ENCODE results near the gene AURKAIP1. TPM values are rescaled to one million over a fixed set of nuclear protein-coding genes. Genes with fewer than 3 reads are reported as not detected.
A peak's percentile ranks its signal among the peaks of the same experiment; 100 is the strongest.

AURKAIP1 gene
- 100 to 1,000 TPM in 1 of 2 experiments, 10 to 100 TPM in 1; 89.5 to 117 TPM for total RNA-seq

DNA sequence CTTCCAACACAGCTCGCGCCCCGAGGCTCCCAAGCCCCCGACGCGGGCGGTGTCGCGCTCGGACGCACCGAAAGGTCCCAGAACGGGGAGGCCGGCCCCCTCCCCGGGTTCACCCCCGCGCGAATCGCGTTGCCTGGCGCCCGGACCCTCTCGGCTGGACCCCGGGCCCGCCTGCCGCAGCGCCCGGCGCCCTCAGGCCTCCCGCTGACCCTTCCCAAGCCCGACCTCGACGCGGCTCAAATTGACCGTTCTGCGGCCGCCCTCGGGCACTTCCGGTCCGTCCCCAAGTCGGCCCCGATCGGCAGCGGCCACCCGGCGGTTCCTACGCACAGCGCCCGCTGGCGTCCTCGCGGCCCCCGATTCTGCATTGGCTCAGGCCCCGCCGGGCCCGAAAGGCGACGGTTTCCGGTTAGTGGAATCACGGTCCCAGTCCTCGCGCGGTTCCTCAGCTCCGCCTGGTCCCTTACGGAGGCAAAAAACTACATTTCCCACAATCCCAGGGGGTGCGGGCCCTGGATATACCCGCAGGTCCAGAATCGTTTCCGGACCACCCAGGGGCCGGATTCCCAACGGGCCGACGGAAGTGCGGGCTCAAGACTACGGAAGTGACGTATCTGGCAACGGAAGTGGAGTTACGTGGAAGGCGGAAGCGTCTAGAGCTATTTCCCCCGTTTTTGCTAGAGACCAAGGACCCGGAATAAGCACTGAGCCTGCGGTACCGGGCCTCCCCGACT, at the start of gene AURKAIP1:
AURKAIP1 (minus strand) TSS at position 279 of the 734 bp plus-strand sequence. CDS start 451 bp downstream, outside the sequence.
- no peaks in the 10 kb centered on the region for H3K9me3 Mint-ChIP-seq (ENCODE audit: low read depth)
- peak within 1 kb of the TSS; percentile 87 for H3K4me3 Mint-ChIP-seq
- intact Hi-C loops (cut with DNase I, micrococcal nuclease) = loop anchor here (1.0 to 2.0 kb wide), 16 partner anchors 24 to 342 kb away; partner anchors contain the start of genes CPTP (in 2 of the 2), INTS11 (in 2 of the 2), MRPL20 (in 2 of the 2) and PUSL1 (in 2 of the 2)
- ChIA-PET POLR2A (interaction anchor here (0.5 to 1.3 kb wide), 9 partner anchors 14 to 195 kb away, joined by 3 to 12 read pairs (median 4); partner anchors contain the start of genes CCNL2 and MRPL20), CTCF (interaction anchor here (0.5 to 2.2 kb wide), 9 partner anchors 15 to 159 kb away, joined by 3 to 9 read pairs (median 3); partner anchors contain the start of gene CCNL2)
- no peaks in the 10 kb centered on the region for H3K27me3 Mint-ChIP-seq
- peak; percentile 98 for DNase-seq
- H3K4me1 Mint-ChIP-seq = peaks cover 26% of the 10 kb centered on the region
- peak; percentile 97 for ATAC-seq
- peaks cover 9% of the 10 kb centered on the region for H3K36me3 Mint-ChIP-seq (ENCODE audit: low read depth)
- H3K27ac Mint-ChIP-seq = peak within 1 kb of the TSS; percentile 91

DNA sequence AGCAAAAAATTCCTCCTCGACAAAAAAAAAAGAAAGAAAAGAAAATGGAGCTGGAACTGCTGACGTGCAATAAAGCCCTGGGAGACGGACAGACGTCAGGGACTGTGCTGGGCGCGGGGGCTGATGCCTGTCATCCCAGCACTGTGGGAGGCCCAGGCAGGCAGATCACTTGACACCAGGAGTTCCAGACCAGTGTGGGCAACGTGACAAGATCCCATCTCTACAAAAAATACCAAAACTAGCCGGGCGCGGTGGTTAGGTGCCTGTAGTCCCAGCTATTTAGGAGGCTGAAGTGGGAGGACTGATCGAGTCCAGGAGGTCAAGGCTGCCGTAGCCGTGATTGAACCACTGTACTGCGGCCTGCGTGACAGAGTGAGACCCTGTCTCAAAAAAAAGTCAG, 49.7 kb upstream of the AURKAIP1 start:
- ATAC-seq = no peak
- Mint-ChIP-seq H3K4me1 (peaks cover 4% of the 10 kb centered on the region), H3K36me3 (ENCODE audit: low read depth) (no peaks in the 10 kb centered on the region), H3K4me3 (no peak overlapping the region), H3K9me3 (ENCODE audit: low read depth) (no peaks in the 10 kb centered on the region), H3K27me3 (peaks cover 22% of the 10 kb centered on the region), H3K27ac (no peak overlapping the region)
- ChIA-PET CTCF (no interaction called here), POLR2A (interaction anchor here (0.9 kb wide), 1 partner anchor 14 kb away, joined by 3 read pairs; no protein-coding TSS in a partner anchor)
- intact Hi-C loops (cut with DNase I, micrococcal nuclease) = no loop called here
- DNase-seq = no peak

DNA sequence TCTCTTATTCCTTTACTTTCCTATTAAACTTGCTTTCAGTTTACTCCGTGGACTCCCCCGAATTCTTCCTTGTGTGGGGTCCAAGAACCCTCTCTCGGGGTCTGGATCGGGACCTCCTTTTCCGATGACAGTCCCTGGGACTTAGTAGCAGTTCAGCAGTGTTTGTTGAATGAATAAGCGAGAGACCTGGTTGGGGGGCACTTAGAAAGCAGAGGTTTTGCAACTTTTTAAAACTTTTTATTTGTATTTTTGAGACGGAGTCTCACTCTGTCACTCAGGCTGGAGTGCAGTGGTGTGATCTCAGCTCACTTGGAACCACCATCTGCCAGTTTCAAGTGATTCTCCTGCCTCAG, 48.2 kb upstream of the AURKAIP1 start:
- H3K4me1 Mint-ChIP-seq = peaks cover 2% of the 10 kb centered on the region
- no peak overlapping the region for H3K27ac Mint-ChIP-seq
- DNase-seq (no peak), ATAC-seq (no peak)
- peaks cover 15% of the 10 kb centered on the region for H3K27me3 Mint-ChIP-seq
- POLR2A ChIA-PET = no interaction called here
- no peaks in the 10 kb centered on the region for H3K36me3 Mint-ChIP-seq (ENCODE audit: low read depth)
- CTCF ChIA-PET = interaction anchor here (0.6 kb wide), 2 partner anchors 10 to 178 kb away, joined by 3 read pairs; no protein-coding TSS in a partner anchor
- H3K4me3 Mint-ChIP-seq = no peak overlapping the region
- intact Hi-C loops (cut with DNase I, micrococcal nuclease) = no loop called here
- no peaks in the 10 kb centered on the region for H3K9me3 Mint-ChIP-seq (ENCODE audit: low read depth)

DNA sequence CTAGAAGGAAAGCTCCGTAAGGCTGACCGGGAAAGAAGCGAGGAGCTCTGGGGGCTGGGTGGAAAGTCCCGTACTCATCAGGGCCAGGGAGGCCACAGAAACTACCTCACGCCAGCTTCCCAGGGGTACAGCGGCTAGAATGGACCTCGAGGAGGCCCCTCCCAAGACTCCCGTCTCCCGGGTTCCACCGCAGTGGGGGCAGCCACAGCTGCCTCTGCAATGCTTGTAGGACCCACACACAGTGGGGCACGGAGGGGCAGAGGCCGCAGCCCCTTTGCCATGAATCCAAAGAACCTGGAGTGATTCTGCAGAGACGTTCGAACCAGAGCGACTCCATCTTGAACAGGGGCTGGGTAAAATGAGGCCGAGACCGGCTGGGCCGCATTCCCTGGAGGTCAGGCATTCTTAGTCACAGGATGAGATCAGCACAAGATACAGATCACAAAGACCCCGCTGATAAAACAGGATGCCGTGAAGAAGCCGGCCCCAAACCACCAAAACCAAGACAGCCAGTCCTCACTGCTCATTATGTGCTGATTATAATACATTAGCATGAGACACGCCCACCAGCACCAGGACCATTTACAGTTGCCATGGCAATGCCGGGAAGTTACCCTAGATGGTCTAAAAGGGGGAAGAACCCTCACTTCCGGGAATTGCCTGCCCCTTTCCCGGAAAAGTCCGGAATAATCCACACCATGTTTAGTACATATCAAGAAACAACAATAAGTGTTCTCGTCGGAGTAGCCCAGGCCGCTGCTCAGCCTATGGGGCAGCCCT, 47.6 kb upstream of the AURKAIP1 start:
- Mint-ChIP-seq H3K4me3 (no peak overlapping the region), H3K36me3 (ENCODE audit: low read depth) (no peaks in the 10 kb centered on the region), H3K4me1 (peaks cover 6% of the 10 kb centered on the region), H3K27me3 (peaks cover 15% of the 10 kb centered on the region), H3K9me3 (ENCODE audit: low read depth) (no peaks in the 10 kb centered on the region), H3K27ac (no peak overlapping the region)
- DNase-seq (peak; percentile 16), ATAC-seq (no peak)
- ChIA-PET CTCF (interaction anchor here (0.6 kb wide), 2 partner anchors 11 to 177 kb away, joined by 3 read pairs; no protein-coding TSS in a partner anchor), POLR2A (no interaction called here)
- intact Hi-C loops (cut with DNase I, micrococcal nuclease) = no loop called here

DNA sequence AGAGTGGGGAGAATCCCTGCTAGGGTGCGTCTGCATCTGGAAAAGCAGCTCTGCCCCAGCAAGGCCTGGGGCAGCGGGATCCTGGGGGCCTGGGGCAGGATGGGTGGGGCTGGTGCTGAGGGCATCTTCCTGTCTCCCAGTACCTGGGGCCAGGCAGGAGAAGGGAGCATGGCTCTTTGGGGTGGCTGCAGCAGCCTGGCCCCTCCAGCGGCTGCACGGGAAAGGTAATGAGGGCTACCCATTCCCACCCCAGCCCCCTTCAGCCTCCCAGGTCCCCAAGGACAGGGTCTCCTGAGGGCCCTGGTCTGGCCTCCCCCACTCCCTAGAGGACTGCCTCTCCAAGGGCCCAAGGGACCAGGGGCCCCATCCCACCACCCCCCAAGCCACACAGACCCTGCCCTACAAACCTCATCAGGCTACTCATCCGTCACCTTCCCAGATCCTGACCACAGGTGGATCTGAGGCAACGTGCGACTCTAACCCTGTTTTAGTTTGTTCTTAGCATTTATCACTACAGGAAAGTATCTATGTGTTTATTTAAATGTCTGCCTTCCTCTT, 47.0 kb upstream of the AURKAIP1 start:
- intact Hi-C loops (cut with DNase I, micrococcal nuclease) = no loop called here

DNA sequence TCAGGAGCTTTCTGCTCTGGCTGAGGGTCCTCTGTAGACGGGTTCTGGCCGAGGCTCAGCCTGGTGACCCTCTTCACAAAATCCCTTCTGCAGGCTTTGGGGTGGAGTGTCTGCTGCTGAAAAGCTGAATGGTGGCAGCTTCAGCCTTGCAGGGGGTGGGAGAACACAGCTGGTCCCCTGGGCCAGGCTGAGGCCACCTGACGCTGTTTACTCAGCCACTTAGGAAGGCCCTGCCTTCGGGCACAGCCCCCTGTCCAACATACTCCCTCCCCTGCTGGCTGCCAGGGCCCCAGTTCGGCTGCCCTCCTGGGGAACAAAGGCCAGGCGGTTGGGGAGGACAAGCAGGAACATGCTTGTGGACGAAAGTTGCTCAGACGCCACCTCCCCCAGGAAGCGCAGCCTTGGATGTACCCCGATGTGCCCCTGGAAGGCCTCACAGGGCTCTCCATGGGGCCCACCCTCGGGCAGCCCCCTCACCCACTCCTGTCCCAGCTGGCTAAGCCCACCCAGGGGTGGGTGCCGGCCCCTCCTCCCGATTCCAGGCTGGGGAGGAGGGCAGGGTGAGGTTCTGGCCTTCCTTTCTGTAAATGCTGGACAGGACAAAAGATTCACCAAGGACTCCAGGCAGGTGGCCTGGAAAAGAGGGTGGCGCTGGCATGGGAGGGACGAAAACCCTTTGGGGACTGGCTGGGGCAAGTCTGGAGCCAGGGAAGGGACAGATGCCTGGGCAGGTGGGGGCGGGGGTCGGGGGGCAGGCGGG, 46.3 kb upstream of the AURKAIP1 start, which contains the start of gene ANKRD65:
ANKRD65 (minus strand) TSS at position 130 of the 760 bp plus-strand sequence. CDS start 271 bp downstream, outside the sequence.
- DNase-seq (no peak), ATAC-seq (no peak)
- Mint-ChIP-seq H3K4me1 (peaks cover 6% of the 10 kb centered on the region), H3K36me3 (ENCODE audit: low read depth) (no peaks in the 10 kb centered on the region), H3K9me3 (ENCODE audit: low read depth) (no peaks in the 10 kb centered on the region), H3K27ac (no peak within 1 kb of the TSS), H3K27me3 (peaks cover 14% of the 10 kb centered on the region), H3K4me3 (no peak within 1 kb of the TSS)
- ChIA-PET CTCF (no interaction called here), POLR2A (no interaction called here)
- intact Hi-C loops (cut with DNase I, micrococcal nuclease) = no loop called here

More for the DNA sequence above, 47.0 kb upstream of the AURKAIP1 start:
- Mint-ChIP-seq H3K36me3 (ENCODE audit: low read depth) (no peaks in the 10 kb centered on the region), H3K4me3 (no peak overlapping the region), H3K9me3 (ENCODE audit: low read depth) (no peaks in the 10 kb centered on the region), H3K4me1 (peaks cover 7% of the 10 kb centered on the region), H3K27me3 (peaks cover 15% of the 10 kb centered on the region), H3K27ac (no peak overlapping the region)
- ATAC-seq (no peak), DNase-seq (no peak)
- ChIA-PET POLR2A (no interaction called here), CTCF (no interaction called here)

DNA sequence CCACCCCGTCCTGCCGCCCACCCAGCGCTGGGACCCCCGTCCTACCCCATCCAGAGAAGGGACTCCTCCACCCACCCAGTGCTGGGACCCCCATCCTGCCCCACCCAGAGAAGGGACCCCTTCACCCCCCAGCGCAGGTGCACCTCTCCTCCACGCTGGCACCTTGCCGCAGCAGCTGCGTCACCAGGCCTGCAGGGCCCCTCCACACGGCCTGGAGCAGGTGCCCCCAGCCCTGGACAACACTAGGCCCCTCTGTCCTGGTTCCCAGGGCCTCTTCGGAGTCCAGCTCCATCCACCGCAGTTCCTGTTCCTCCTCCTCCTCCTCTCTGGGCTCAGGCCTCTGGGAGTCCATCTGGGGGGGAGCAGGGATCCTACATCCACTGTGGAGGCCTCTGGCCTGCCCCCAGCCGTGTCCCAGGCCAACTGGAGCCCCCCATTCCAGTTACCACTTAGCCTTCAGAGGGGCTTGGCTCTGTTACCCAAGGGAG, 45.7 kb upstream of the AURKAIP1 start:
- DNase-seq (no peak), ATAC-seq (no peak)
- Mint-ChIP-seq H3K9me3 (ENCODE audit: low read depth) (no peaks in the 10 kb centered on the region), H3K4me3 (no peak overlapping the region), H3K27me3 (peaks cover 10% of the 10 kb centered on the region), H3K4me1 (peaks cover 5% of the 10 kb centered on the region), H3K27ac (no peak overlapping the region), H3K36me3 (ENCODE audit: low read depth) (no peaks in the 10 kb centered on the region)
- ChIA-PET CTCF (no interaction called here), POLR2A (no interaction called here)
- intact Hi-C loops (cut with DNase I, micrococcal nuclease) = no loop called here

DNA sequence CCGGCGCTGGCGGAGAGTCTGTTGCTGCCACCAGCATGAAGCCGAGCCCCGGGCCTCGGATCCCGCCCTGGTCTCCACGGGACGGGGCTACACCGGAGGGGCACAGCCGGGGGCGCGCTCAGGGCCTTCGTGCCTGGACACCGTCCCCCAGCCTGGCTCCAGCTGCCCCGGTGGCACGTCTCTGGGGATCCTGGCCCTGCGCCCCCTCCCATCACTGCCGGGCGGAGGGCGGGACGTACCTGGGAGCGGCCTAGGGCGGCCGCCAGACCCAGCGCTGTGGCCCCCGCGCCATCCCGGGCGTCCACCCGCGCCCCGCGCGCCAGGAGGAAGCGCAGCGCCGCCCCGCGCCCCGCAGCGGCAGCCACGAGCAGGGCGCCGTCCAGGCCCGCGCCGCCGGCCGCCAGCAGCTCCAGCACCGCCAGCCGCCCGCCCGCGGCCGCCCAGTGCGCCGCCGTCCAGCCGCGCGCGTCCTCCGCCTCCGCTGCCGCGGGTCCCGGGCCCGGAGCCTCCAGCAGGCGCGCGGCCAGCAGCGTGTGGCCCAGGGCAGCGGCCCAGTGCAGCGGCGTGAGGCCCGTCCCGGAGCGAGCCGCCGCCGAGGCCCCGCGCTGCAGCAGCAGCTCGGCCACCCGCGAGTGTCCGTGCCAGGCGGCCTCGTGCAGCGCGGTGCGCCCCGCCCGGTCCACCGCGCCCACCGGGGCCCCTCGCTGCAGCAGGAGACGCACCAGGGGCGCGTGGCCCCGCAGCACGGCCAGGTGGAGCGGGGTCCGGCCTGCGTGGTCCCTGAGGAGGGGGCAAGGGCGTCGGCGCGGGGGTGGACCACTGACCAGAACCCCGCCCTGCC, 45.0 kb upstream of the AURKAIP1 start:
- ATAC-seq (peak; percentile 47), DNase-seq (peak; percentile 7)
- Mint-ChIP-seq H3K27ac (no peak overlapping the region), H3K4me3 (no peak overlapping the region), H3K27me3 (peaks cover 8% of the 10 kb centered on the region), H3K4me1 (peaks cover 5% of the 10 kb centered on the region), H3K9me3 (ENCODE audit: low read depth) (no peaks in the 10 kb centered on the region), H3K36me3 (ENCODE audit: low read depth) (no peaks in the 10 kb centered on the region)
- intact Hi-C loops (cut with DNase I, micrococcal nuclease) = no loop called here
- ChIA-PET POLR2A (interaction anchor here (0.6 kb wide), 1 partner anchor 17 kb away, joined by 3 read pairs; no protein-coding TSS in a partner anchor), CTCF (no interaction called here)

DNA sequence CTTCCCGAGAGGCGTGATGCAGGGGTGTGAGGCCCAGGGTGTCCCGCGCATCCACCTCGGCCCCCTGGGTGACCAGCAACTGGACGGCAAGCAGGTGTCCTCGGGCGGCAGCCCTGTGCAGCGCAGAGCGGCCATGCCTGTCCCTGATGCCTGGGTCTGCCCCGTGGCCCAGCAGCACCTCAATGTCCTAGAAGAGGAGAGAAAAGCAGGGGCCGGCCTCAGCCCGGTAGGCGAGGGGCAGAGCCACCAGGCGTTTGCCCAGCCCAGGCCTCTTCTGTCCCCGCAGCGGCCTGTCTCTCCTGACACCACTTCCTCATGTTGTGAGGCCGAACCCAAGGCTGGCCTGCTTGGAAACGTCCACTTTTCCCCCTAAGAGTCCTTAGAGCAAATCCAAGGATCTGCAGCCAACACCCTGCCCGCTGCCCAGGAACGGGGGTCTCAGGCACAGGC, 44.4 kb upstream of the AURKAIP1 start:
- no peak overlapping the region for H3K27ac Mint-ChIP-seq
- H3K36me3 Mint-ChIP-seq (ENCODE audit: low read depth) = no peaks in the 10 kb centered on the region
- CTCF ChIA-PET = no interaction called here
- H3K9me3 Mint-ChIP-seq (ENCODE audit: low read depth) = no peaks in the 10 kb centered on the region
- ATAC-seq (no peak), DNase-seq (no peak)
- peaks cover 6% of the 10 kb centered on the region for H3K27me3 Mint-ChIP-seq
- H3K4me3 Mint-ChIP-seq = no peak overlapping the region
- POLR2A ChIA-PET = interaction anchor here (0.6 kb wide), 1 partner anchor 16 kb away, joined by 3 read pairs; no protein-coding TSS in a partner anchor
- peaks cover 5% of the 10 kb centered on the region for H3K4me1 Mint-ChIP-seq
- intact Hi-C loops (cut with DNase I, micrococcal nuclease) = no loop called here
